GM12878 (cell line): Measurements from ENCODE around the gene ZMIZ1.

ENCODE experiments used
- HDGF ChIP-seq: fragments of 450-650 bp; IDR thresholded peaks from 2 replicates; pipeline ENCODE4 v1.6.1; 2016; ENCODE audit warnings: antibody characterized with exemption
- POLR2A ChIP-seq: IDR thresholded peaks from 2 replicates; pipeline ENCODE4 v1.6.1; 2011; ENCODE audit warnings: low read depth, mild to moderate bottlenecking, low read length
- POLR2AphosphoS5 ChIP-seq: IDR thresholded peaks from 2 replicates; pipeline ENCODE4 v1.6.1; 2011; ENCODE audit warnings: mild to moderate bottlenecking, low read length, inconsistent platforms
- RCOR1 ChIP-seq: conservative IDR thresholded peaks from 2 replicates; pipeline ENCODE4 v1.6.1; 2012; ENCODE audit warnings: low read depth, low read length, improper control_type of control experiment
- YY1 ChIP-seq: IDR thresholded peaks from 2 replicates; pipeline ENCODE4 v1.6.1; 2011; ENCODE audit warnings: low read depth, mild to moderate bottlenecking, low read length
- TF ChIP-seq, protein P1 (sequence below), 3 experiments: IDR thresholded peaks in 2 of 3; conservative IDR thresholded peaks in 1 of 3; 2 replicates each; pipeline ENCODE4 v1.5.1; 2011; ENCODE audit warnings: low read depth in 3 of 3, low read length in 3 of 3, mild to moderate bottlenecking in 3 of 3, control low read depth in 2 of 3, moderate library complexity in 2 of 3, inconsistent platforms in 1 of 3, mixed read lengths in 1 of 3; ENCODE audit not compliant: control insufficient read depth in 2 of 3, insufficient read depth in 1 of 3; ENCODE audit errors: extremely low read depth in 1 of 3

DNA sequence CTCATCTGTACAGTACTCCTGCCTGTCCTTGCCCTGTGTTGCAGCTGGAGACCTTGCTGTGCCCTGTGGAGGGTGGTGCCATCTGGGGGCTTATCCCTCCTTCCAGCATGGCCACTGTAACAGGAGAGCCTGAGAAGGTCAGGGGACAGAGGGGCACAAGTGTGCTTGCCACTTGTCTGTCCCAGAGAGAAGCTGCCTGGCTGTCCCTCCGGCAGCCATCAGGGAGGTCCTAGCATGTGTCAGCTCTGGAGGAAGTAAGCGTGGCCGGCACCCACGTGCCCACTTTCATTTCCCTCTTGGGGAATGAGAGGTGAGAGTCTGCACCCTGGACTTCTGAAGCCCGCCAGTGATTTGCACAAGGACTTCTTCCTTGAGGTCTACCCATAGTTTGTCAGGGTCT, 181.5 kb downstream of the ZMIZ1 start:
- peak; percentile 70 for TF ChIP-seq YY1
- TF ChIP-seq HDGF = no peak
- TF ChIP-seq, protein P1, sequence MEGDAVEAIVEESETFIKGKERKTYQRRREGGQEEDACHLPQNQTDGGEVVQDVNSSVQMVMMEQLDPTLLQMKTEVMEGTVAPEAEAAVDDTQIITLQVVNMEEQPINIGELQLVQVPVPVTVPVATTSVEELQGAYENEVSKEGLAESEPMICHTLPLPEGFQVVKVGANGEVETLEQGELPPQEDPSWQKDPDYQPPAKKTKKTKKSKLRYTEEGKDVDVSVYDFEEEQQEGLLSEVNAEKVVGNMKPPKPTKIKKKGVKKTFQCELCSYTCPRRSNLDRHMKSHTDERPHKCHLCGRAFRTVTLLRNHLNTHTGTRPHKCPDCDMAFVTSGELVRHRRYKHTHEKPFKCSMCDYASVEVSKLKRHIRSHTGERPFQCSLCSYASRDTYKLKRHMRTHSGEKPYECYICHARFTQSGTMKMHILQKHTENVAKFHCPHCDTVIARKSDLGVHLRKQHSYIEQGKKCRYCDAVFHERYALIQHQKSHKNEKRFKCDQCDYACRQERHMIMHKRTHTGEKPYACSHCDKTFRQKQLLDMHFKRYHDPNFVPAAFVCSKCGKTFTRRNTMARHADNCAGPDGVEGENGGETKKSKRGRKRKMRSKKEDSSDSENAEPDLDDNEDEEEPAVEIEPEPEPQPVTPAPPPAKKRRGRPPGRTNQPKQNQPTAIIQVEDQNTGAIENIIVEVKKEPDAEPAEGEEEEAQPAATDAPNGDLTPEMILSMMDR (IDR thresholded peaks at IDR 0.05 in 2 of 3, conservative IDR thresholded peaks at IDR 0.05 in 1 of 3; ENCODE audit: control insufficient read depth in 2 of 3, extremely low read depth in 1 of 3, insufficient read depth in 1 of 3, low read depth in 3 of 3, low read length in 3 of 3) = no peak
- TF ChIP-seq RCOR1 = no peak
- TF ChIP-seq POLR2AphosphoS5 = 0 out of 2 replicates have a peak, but pooled peaks have one; percentile 16
- no peak; the same call in none of the 2 replicates for TF ChIP-seq POLR2A
